ENCODE results near the gene DHX57.

The DHX57 gene

DNA sequence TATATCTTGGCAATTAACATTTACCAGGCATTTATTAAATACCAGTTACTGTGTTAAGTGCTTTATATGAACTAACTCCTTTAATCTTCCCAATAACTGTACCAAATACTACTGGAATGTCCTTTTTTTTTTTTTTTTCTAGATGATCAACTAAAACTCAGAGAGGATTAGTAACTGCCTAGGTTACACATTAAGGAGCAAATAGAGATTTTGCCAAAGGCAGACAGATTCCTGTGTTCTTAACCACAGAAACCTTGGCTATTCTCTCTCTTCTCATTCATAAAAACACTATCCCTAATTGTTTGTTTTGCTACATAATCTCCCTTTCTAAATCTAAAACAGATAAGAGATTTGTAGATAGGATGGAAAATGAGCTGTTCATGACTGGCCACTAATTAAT is 13.3 kb downstream of the DHX57 start:
- ChIA-PET POLR2A (no interaction called here), CTCF (no interaction called here)
- no peak for TF ChIP-seq FOXK2 (IDR thresholded peaks at IDR 0.05)
- no peak for TF ChIP-seq LEF1 (IDR thresholded peaks at IDR 0.05; ENCODE audit: borderline replicate concordance)
- TF ChIP-seq TARDBP (IDR thresholded peaks at IDR 0.05), result no peak
- no peak for TF ChIP-seq SUZ12 (IDR thresholded peaks at IDR 0.05)
- TF ChIP-seq FOXA1 (IDR thresholded peaks at IDR 0.05), result no peak
- TF ChIP-seq SP1 (IDR thresholded peaks at IDR 0.05), result no peak
- no peak for TF ChIP-seq ELF4 (IDR thresholded peaks at IDR 0.05)
- no peak for TF ChIP-seq CTBP1 (IDR thresholded peaks at IDR 0.05; ENCODE audit: borderline replicate concordance)
- DNase-seq (ENCODE audit: extremely low spot score), result no peak

DNA sequence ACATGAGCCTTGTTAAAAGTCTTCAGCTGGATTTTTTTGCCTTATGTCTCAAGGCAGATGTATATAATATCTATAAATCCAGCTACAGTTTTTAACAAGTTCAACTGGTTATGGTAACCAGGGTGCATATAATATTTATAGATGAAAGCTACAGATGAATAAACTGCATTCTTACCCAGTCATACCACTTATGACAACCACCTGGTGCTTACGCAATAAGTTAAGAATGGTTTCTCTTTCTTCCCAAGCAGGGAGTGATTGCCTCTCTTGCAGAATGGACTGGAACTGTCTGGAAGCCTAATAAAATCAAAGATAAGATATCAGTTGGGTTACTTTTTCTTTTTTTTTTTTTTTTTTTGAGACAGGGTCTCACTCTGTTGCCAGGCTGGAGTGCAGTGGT is 19.6 kb downstream of the DHX57 start:
- TF ChIP-seq ARNT (IDR thresholded peaks at IDR 0.05), result no peak
- no peak for TF ChIP-seq L3MBTL2 (conservative IDR thresholded peaks at IDR 0.05)
- no peak for TF ChIP-seq NFRKB (IDR thresholded peaks at IDR 0.05)
- no peak for TF ChIP-seq TARDBP (IDR thresholded peaks at IDR 0.05)
- TF ChIP-seq ELF4 (IDR thresholded peaks at IDR 0.05), result no peak
- TF ChIP-seq ZNF384 (IDR thresholded peaks at IDR 0.05), result no peak
- TF ChIP-seq HDGF (IDR thresholded peaks at IDR 0.05; ENCODE audit: borderline replicate concordance), result no peak
- TF ChIP-seq FOXM1 (IDR thresholded peaks at IDR 0.05; ENCODE audit: borderline replicate concordance), result no peak
- TF ChIP-seq SP1 (IDR thresholded peaks at IDR 0.05), result no peak
- no peak for TF ChIP-seq CTBP1 (IDR thresholded peaks at IDR 0.05; ENCODE audit: borderline replicate concordance)
- DNase-seq (ENCODE audit: extremely low spot score), result no peak
- ChIA-PET POLR2A (no interaction called here), CTCF (no interaction called here)

DNA sequence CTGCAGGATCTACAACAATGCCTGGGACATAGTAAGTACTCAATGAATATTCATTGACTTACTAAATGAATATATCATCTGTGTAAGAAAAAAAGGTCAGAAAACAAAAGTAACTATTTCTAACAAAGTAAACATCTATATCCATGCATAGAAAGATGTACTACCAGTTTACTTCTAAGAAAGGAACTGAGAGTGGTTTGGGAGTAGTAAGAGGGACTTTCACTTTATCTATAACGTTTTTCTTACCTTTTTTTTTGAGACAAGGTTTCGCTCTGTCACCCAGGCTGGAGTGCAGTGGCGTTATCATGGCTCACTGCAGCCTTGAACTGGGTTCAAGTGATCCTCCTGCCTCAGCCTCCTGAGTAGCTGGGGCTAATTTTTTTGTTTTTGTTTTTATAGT is 25.7 kb downstream of the DHX57 start:
- DNase-seq (ENCODE audit: extremely low spot score), result no peak
- POLR2A ChIA-PET, result no interaction called here
- TF ChIP-seq FOXA1 (IDR thresholded peaks at IDR 0.05) (no peak), HDGF (IDR thresholded peaks at IDR 0.05; ENCODE audit: borderline replicate concordance) (no peak), BHLHE40 (IDR thresholded peaks at IDR 0.05; ENCODE audit: borderline replicate concordance) (no peak), FOXM1 (IDR thresholded peaks at IDR 0.05; ENCODE audit: borderline replicate concordance) (no peak), FOXK2 (IDR thresholded peaks at IDR 0.05) (no peak), ELF4 (IDR thresholded peaks at IDR 0.05) (no peak), L3MBTL2 (conservative IDR thresholded peaks at IDR 0.05) (no peak), NFRKB (IDR thresholded peaks at IDR 0.05) (no peak)
- CTCF ChIA-PET, result no interaction called here

DNA sequence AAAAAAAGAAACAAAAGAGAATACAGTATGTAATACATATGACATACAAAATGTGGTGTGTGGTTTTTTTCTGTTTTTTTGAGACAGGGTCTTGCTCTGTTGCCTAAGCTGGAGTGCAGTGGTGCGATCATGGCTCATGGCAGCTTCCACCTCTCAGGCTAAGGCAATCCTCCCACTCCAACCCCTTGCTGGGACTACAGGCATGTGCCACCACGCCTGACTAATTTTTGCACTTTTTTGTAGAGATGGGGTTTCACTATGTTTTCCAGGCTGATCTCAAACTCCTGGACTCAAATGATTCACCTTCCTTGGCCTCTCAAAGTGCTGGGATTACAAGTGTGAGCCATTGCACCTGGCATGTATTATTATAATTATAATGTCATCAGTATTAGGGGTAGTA is 38.9 kb downstream of the DHX57 start:
- ChIA-PET CTCF (no interaction called here), POLR2A (no interaction called here)
- TF ChIP-seq HDGF (IDR thresholded peaks at IDR 0.05; ENCODE audit: borderline replicate concordance), result no peak
- no peak for DNase-seq (ENCODE audit: extremely low spot score)

- TF ChIP-seq SUZ12 (IDR thresholded peaks at IDR 0.05), result no peak
- no peak for TF ChIP-seq HDGF (IDR thresholded peaks at IDR 0.05; ENCODE audit: borderline replicate concordance)
- TF ChIP-seq TARDBP (IDR thresholded peaks at IDR 0.05), result no peak
- TF ChIP-seq, protein P1, sequence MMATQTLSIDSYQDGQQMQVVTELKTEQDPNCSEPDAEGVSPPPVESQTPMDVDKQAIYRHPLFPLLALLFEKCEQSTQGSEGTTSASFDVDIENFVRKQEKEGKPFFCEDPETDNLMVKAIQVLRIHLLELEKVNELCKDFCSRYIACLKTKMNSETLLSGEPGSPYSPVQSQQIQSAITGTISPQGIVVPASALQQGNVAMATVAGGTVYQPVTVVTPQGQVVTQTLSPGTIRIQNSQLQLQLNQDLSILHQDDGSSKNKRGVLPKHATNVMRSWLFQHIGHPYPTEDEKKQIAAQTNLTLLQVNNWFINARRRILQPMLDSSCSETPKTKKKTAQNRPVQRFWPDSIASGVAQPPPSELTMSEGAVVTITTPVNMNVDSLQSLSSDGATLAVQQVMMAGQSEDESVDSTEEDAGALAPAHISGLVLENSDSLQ (IDR thresholded peaks at IDR 0.05), result no peak
- TF ChIP-seq ELF4 (IDR thresholded peaks at IDR 0.05), result no peak
- TF ChIP-seq L3MBTL2 (conservative IDR thresholded peaks at IDR 0.05), result no peak
- no peak for TF ChIP-seq NFRKB (IDR thresholded peaks at IDR 0.05)
- TF ChIP-seq CTBP1 (IDR thresholded peaks at IDR 0.05; ENCODE audit: borderline replicate concordance), result no peak
- TF ChIP-seq ZNF384 (IDR thresholded peaks at IDR 0.05), result no peak
- no peak for TF ChIP-seq FOXK2 (IDR thresholded peaks at IDR 0.05)
- TF ChIP-seq ARNT (IDR thresholded peaks at IDR 0.05), result no peak
- no peak for DNase-seq (ENCODE audit: extremely low spot score)
- POLR2A ChIA-PET, result no interaction called here
- CTCF ChIA-PET, result no interaction called here
Observed at GRCh38 chr2:38835990-38836389, 39.7 kb downstream of the DHX57 start.

DNA sequence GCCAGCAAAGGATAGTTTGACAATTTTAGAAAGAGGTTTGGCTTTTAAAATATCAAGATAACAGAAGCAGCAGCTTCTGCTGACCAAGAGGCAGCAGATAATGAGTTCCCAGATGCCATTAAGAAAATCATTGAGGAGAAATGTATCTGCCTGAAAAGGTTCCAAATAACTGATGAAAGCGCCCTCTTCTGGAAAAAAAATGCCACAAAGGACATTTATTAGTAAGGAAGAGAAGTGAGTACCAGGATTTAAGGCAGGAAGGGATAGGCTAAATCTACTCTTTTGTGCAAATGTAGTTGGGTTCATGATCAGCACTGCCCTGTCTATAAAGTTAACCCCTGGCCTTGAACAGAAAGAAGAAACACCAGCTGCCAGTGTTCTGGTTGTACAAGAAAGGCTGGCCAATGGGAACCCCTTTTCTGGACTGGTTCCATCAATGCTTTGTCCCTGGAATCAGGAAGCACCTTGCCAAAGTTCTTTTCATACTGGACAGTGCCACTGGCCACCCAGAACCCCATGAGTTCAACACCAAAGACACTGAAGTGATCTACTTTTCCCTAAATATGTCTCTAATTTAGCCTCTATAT is 40.6 kb downstream of the DHX57 start:
- ChIA-PET POLR2A (no interaction called here), CTCF (interaction anchor here (0.6 to 1.3 kb wide), 2 partner anchors 45 to 1368 kb away, joined by 3 read pairs; no protein-coding TSS in a partner anchor)
- no peak for DNase-seq (ENCODE audit: extremely low spot score)
- no peak for TF ChIP-seq L3MBTL2 (conservative IDR thresholded peaks at IDR 0.05)
- TF ChIP-seq CTBP1 (IDR thresholded peaks at IDR 0.05; ENCODE audit: borderline replicate concordance), result no peak
- TF ChIP-seq FOXK2 (IDR thresholded peaks at IDR 0.05), result no peak
- no peak for TF ChIP-seq BHLHE40 (IDR thresholded peaks at IDR 0.05; ENCODE audit: borderline replicate concordance)
- TF ChIP-seq FOXA1 (IDR thresholded peaks at IDR 0.05), result no peak
- TF ChIP-seq ZNF384 (IDR thresholded peaks at IDR 0.05), result no peak
- TF ChIP-seq LEF1 (IDR thresholded peaks at IDR 0.05; ENCODE audit: borderline replicate concordance), result no peak
- TF ChIP-seq HDGF (IDR thresholded peaks at IDR 0.05; ENCODE audit: borderline replicate concordance), result no peak
- TF ChIP-seq NFRKB (IDR thresholded peaks at IDR 0.05), result no peak
- TF ChIP-seq ELF4 (IDR thresholded peaks at IDR 0.05), result no peak
- no peak for TF ChIP-seq SP1 (IDR thresholded peaks at IDR 0.05)
- TF ChIP-seq ARNT (IDR thresholded peaks at IDR 0.05), result no peak
- TF ChIP-seq TARDBP (IDR thresholded peaks at IDR 0.05), result no peak
- no peak for TF ChIP-seq FOXM1 (IDR thresholded peaks at IDR 0.05; ENCODE audit: borderline replicate concordance)
- no peak for TF ChIP-seq SUZ12 (IDR thresholded peaks at IDR 0.05)
- TF ChIP-seq, protein P1 (IDR thresholded peaks at IDR 0.05), result no peak

- TF ChIP-seq ZNF384 (IDR thresholded peaks at IDR 0.05), result no peak
- TF ChIP-seq, protein P1 (IDR thresholded peaks at IDR 0.05), result no peak
- TF ChIP-seq L3MBTL2 (conservative IDR thresholded peaks at IDR 0.05), result no peak
- TF ChIP-seq CTBP1 (IDR thresholded peaks at IDR 0.05; ENCODE audit: borderline replicate concordance), result no peak
- no peak for TF ChIP-seq FOXA1 (IDR thresholded peaks at IDR 0.05)
- TF ChIP-seq ELF4 (IDR thresholded peaks at IDR 0.05), result no peak
- TF ChIP-seq BHLHE40 (IDR thresholded peaks at IDR 0.05; ENCODE audit: borderline replicate concordance), result no peak
- no peak for TF ChIP-seq FOXM1 (IDR thresholded peaks at IDR 0.05; ENCODE audit: borderline replicate concordance)
- no peak for TF ChIP-seq LEF1 (IDR thresholded peaks at IDR 0.05; ENCODE audit: borderline replicate concordance)
- ChIA-PET POLR2A (no interaction called here), CTCF (no interaction called here)
- DNase-seq (ENCODE audit: extremely low spot score), result no peak
Observed at GRCh38 chr2:38830526-38831159, 45.1 kb downstream of the DHX57 start.
